ENCODE data around the gene ZNF19. TPM values are rescaled to one million over a fixed set of nuclear protein-coding genes. Genes with fewer than 3 reads are reported as not detected.

Gene ZNF19
- total and polyA plus RNA-seq, 2 of the 8 experiments (the other 6 are each of a cell fraction or from before 2014, with no cell fraction given): 1.5 to 3.5 TPM

GRCh38 chr16:71467810-71468209, 21.3 kb downstream of the ZNF19 start (continued):
- no peak for TF ChIP-seq CBX5 (IDR thresholded peaks at IDR 0.05; ENCODE audit: low read depth, low read length)
- no peak for TF ChIP-seq NRF1 (IDR thresholded peaks at IDR 0.05; ENCODE audit: low read depth, low read length)
- no peak for TF ChIP-seq POU5F1 (IDR thresholded peaks at IDR 0.05; ENCODE audit: low read depth, low read length)
- no peak for TF ChIP-seq SP4 (IDR thresholded peaks at IDR 0.05; ENCODE audit: low read length)
- TF ChIP-seq SAP30 (IDR thresholded peaks at IDR 0.05; ENCODE audit: insufficient read depth, insufficient replicate concordance, low read length): peak; percentile 83
- TF ChIP-seq RAD21 (IDR thresholded peaks at IDR 0.05 in 1 of 2, conservative IDR thresholded peaks at IDR 0.05 in 1 of 2; ENCODE audit: low read depth in 2 of 2, low read length in 2 of 2): no peak
- no peak for TF ChIP-seq EGR1 (IDR thresholded peaks at IDR 0.05; ENCODE audit: borderline replicate concordance, low read depth, low read length)
- TF ChIP-seq, protein P1, sequence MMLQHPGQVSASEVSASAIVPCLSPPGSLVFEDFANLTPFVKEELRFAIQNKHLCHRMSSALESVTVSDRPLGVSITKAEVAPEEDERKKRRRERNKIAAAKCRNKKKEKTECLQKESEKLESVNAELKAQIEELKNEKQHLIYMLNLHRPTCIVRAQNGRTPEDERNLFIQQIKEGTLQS (IDR thresholded peaks at IDR 0.05; ENCODE audit: insufficient read depth, low read depth, low read length): no peak
- TF ChIP-seq EZH2 (IDR thresholded peaks at IDR 0.05; ENCODE audit: low read depth, low read length, severe bottlenecking): no peak
- no peak for TF ChIP-seq KDM4A (IDR thresholded peaks at IDR 0.05; ENCODE audit: low read depth, low read length, severe bottlenecking)
- no peak for TF ChIP-seq ZNF274 (IDR thresholded peaks at IDR 0.05; ENCODE audit: borderline replicate concordance, extremely low read depth, low read length)
- no peak for TF ChIP-seq JUND (IDR thresholded peaks at IDR 0.05; ENCODE audit: low read length)
- TF ChIP-seq KDM1A (IDR thresholded peaks at IDR 0.05; ENCODE audit: borderline replicate concordance, low read length): no peak
- TF ChIP-seq SIX5 (IDR thresholded peaks at IDR 0.05; ENCODE audit: low read depth, low read length): no peak
- no peak for TF ChIP-seq CBX8 (IDR thresholded peaks at IDR 0.05; ENCODE audit: borderline replicate concordance, low read depth, low read length)
- TF ChIP-seq RXRA (IDR thresholded peaks at IDR 0.05; ENCODE audit: insufficient read depth, low read depth, low read length): no peak
- no peak for TF ChIP-seq CHD1 (IDR thresholded peaks at IDR 0.05; ENCODE audit: low read depth, low read length)
- TF ChIP-seq GTF2F1 (IDR thresholded peaks at IDR 0.05; ENCODE audit: borderline replicate concordance, low read depth, low read length): no peak
- peak; percentile 81 to 86; a peak in 1 of 4 replicates for TF ChIP-seq HDAC2 (IDR thresholded peaks at IDR 0.05; ENCODE audit: borderline replicate concordance in 1 of 2, low read depth in 2 of 2, low read length in 2 of 2)
- no peak for TF ChIP-seq SIRT6 (IDR thresholded peaks at IDR 0.05; ENCODE audit: low read length)
- no peak for TF ChIP-seq CTCF (IDR thresholded peaks at IDR 0.05; ENCODE audit: control extremely low read depth in 1 of 3, insufficient read depth in 1 of 3, low read depth in 1 of 3, low read length in 3 of 3)
- TF ChIP-seq SIN3A (conservative IDR thresholded peaks at IDR 0.05 in 1 of 2, IDR thresholded peaks at IDR 0.05 in 1 of 2; ENCODE audit: low read depth in 1 of 2, low read length in 2 of 2): peak; percentile 99

Measured in H1 (cell line).